Measurements from ENCODE around the gene NUDT3.

DNA sequence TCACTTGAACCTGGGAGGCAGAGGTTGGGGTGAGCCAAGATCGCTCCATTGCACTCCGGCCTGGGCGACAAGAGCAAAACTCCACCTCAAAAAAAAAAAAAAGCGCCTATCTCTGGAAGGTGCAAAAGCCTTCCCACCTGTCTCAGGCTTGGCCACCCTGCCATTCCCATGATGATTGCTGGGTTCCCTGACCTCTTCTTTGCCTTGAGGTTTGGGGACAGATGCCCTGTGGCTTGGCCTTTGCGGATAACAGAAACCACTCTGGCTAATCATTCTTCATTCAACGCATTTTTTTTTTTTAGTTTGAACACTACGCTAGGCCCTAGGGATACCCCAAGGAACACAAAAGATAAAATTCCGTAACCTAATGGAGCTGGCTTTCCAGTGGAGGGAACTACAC is 162.6 kb downstream of the NUDT3 start:
- TF ChIP-seq, protein P1, sequence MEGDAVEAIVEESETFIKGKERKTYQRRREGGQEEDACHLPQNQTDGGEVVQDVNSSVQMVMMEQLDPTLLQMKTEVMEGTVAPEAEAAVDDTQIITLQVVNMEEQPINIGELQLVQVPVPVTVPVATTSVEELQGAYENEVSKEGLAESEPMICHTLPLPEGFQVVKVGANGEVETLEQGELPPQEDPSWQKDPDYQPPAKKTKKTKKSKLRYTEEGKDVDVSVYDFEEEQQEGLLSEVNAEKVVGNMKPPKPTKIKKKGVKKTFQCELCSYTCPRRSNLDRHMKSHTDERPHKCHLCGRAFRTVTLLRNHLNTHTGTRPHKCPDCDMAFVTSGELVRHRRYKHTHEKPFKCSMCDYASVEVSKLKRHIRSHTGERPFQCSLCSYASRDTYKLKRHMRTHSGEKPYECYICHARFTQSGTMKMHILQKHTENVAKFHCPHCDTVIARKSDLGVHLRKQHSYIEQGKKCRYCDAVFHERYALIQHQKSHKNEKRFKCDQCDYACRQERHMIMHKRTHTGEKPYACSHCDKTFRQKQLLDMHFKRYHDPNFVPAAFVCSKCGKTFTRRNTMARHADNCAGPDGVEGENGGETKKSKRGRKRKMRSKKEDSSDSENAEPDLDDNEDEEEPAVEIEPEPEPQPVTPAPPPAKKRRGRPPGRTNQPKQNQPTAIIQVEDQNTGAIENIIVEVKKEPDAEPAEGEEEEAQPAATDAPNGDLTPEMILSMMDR (IDR thresholded peaks at IDR 0.05; ENCODE audit: low read length): no peak
- TF ChIP-seq EZH2 (IDR thresholded peaks at IDR 0.05; ENCODE audit: borderline replicate concordance, low read length): no peak

All from OCI-LY1 (cell line).